Hepatic stellate cell (primary cell): ENCODE results near the gene RYR2.
"Not testable (repeated sequence)": the region's sequence is repeated elsewhere in the genome, so short reads cannot be mapped to it uniquely, and the experiment has no call there.

Source experiments
- DNase-seq: peaks from one replicate; pipeline ENCODE4 v3.0.0; 2011; ENCODE audit warnings: low spot score

Gene RYR2

DNA sequence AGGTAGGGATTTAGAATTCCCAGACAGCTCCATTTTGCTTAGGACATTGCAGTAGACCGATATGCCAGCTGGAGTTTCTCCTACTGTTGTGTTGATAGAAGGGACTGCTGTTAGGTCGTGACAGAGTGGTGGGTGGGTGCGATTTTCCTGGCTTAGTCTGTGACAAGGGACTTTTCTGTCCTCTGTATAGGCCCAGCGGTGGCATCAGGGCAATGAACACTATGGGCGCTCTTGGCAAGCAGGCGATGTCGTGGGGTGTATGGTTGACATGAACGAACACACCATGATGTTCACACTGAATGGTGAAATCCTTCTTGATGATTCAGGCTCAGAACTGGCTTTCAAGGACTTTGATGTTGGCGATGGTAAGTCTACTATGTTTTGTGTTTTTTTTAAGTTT lies 527.0 kb downstream of the RYR2 start:
- no peak for DNase-seq

GRCh38 chr1:237570530-237570929 lies 528.5 kb downstream of the RYR2 start:
- no peak for DNase-seq

GRCh38 chr1:237574536-237574935 lies 532.6 kb downstream of the RYR2 start:
- no peak for DNase-seq

GRCh38 chr1:237578540-237578939 lies 536.6 kb downstream of the RYR2 start:
- no peak for DNase-seq

GRCh38 chr1:237580726-237581125 lies 538.7 kb downstream of the RYR2 start:
- no peak for DNase-seq

- DNase-seq: no peak
These were observed 541.3 kb downstream of the RYR2 start for GRCh38 chr1:237583270-237583669.

DNA sequence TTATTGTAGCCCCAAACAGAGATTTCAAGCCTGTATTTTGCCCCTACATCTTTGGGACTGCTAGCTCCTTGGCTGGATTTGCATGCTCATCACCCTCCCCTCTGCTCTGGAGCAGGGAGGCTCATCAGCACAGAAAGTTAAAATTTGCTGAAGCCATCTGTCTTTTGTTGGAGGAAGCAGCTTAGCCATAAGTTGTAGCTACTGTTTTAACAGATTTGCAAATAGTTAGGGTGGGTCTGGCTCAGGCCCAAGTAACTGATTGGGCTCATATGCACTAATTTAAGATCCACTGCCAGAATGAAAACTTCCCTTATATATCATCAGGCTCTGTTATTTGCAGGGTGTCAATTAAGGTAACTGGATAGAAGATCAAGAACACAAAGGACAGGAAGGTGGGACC lies 541.8 kb downstream of the RYR2 start:
- DNase-seq: no peak

GRCh38 chr1:237590386-237590785 lies 548.4 kb downstream of the RYR2 start:
- no peak for DNase-seq

GRCh38 chr1:237591353-237591752 lies 549.4 kb downstream of the RYR2 start:
- DNase-seq: no peak

- DNase-seq: not testable (repeated sequence)
These were observed 561.1 kb downstream of the RYR2 start for GRCh38 chr1:237603036-237603568.

DNA sequence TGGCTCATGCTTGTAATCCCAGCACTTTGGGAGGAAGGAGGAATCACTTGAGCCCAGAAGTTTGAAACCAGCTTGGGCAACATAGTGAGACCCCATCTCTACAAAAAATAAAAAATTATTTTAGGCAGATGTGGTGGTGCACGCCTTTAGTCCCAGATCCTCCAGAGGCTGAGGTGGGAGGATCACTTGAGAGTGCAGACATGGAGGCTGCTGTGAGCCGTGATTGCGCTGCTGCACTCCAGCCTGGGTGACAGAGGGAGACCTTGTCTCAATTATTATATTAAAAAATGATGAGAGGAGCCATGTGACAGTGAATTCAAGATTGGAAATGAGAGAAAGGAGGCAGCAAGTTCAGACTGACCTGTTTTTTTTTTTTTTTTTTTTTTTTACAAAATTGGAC lies 566.4 kb downstream of the RYR2 start:
- DNase-seq: no peak

GRCh38 chr1:237610157-237610556 lies 568.2 kb downstream of the RYR2 start:
- DNase-seq: no peak

DNA sequence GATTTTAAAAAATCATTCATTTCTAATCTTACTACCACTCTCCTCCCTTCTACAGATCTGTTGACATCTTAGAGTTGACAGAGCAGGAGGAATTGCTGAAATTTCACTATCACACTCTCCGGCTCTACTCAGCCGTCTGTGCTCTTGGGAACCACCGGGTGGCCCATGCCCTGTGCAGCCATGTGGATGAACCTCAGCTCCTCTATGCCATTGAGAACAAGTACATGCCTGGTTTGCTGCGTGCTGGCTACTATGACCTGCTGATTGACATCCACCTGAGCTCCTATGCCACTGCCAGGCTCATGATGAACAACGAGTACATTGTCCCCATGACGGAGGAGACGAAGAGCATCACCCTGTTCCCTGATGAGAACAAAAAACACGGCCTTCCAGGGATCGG lies 572.0 kb downstream of the RYR2 start:
- DNase-seq: no peak

DNA sequence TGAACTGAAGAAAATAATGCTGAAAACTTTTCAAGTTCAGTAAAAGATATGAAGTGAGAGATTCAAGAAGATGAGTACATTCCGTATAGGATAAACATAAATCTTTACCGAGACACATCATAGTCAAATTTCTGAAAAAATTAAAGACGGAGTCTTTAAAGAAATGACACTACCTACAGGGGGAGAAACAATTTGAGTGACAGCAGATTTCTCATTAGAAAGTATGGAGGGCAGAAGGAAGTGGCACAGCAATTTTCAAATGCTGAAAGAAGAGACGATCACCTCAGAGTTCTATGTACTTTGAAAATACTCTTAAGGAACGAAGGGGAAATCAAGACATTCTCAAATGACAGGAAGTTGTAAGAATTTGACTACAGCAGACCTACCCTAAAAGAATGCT lies 577.6 kb downstream of the RYR2 start:
- no peak for DNase-seq

DNA sequence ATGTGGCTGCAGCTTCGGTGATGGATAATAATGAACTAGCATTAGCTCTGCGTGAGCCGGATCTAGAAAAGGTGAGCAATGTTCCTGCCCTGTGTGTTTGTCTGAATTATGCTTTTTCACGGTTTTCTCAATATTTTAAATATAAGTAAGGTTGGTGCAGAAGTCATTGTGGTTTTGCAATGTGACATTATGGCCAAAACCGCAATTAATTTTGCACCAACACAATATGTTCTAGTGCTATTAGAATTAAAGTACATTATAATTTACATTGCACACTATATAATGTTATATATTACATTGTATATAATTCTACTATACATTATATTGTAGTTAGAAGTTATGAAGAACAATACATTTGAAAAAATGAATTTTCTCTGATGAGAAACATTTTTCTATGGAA lies 592.9 kb downstream of the RYR2 start:
- no peak for DNase-seq

- DNase-seq: no peak
These were observed 596.6 kb downstream of the RYR2 start for GRCh38 chr1:237638555-237638954.

GRCh38 chr1:237640011-237640671 lies 598.2 kb downstream of the RYR2 start:
- no peak for DNase-seq

- DNase-seq: no peak
These were observed 599.0 kb downstream of the RYR2 start for GRCh38 chr1:237640966-237641365.

DNA sequence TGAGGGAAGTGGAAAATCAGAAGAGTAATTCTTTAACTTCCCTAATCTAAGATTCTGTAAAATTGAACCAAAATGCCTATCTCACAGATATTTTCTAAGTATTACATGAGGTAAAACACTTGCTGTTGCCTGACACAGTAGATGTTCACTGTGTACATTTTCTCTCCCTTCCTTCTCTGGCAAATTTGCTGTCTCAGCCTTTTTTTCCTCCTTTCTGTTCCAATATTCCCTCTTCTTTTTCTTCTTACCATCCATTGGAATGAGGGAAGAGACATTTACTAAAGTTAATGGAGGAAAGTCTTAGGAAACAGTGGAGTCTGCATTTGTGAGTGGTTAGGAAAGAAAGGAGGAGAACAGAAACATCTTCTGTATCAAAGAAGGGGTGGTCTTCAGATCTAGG lies 608.8 kb downstream of the RYR2 start:
- no peak for DNase-seq

DNA sequence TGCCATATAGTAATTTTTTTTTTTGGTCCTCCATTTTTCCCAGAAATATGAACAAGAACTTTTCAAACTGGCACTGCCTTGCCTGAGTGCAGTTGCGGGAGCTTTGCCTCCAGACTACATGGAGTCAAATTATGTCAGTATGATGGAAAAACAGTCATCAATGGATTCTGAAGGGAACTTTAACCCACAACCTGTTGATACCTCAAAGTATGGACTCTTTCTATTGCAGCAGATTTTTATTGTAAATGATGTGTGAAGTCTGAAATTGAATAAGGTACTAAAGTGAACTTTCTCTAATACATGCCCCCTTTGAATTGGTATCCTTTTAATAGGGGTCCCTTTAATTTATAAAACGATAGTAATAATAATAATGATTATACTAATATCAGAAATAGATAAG lies 613.8 kb downstream of the RYR2 start:
- DNase-seq: no peak

- no peak for DNase-seq
These were observed 622.4 kb downstream of the RYR2 start for GRCh38 chr1:237664348-237664747.

GRCh38 chr1:237670302-237670701 lies 628.3 kb downstream of the RYR2 start:
- DNase-seq: no peak

GRCh38 chr1:237671262-237671661 lies 629.3 kb downstream of the RYR2 start:
- DNase-seq: no peak

GRCh38 chr1:237671935-237672334 lies 630.0 kb downstream of the RYR2 start:
- DNase-seq: no peak
